ENCODE results near the gene HBG1.
A peak's percentile ranks its signal among the peaks of the same experiment; 100 is the strongest.

HBG1 gene

DNA sequence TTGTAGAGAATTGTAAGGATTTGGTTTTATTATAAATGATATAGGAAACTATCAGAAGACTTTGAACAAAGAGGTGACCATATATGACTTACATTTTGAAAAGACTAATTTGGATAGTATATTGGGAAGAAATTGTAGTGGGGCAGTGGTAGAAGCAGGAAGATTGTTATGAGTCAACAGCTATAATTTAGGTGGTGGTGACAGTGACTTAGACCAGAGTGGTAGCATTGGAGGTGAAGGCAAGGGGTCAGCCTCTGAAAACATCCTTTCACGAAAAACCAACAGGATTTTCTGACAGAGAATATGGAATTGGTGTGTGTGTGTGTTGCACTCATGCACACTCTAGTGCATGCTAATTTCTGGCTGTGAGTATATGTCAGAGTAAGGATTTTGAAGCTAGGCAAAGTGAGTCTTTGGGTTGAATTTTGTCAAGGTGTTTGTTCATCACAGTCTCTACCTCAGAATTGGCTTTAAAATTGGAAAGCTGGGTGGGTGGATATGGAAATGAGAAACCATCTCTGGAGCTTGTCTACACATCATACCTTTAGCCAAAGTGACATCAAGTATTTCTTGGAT is 28.2 kb upstream of the HBG1 start:
- no peak overlapping the region for H3K4me3 ChIP-seq (ENCODE audit: low read depth, low read length)
- no peak for TF ChIP-seq CTCF (IDR thresholded peaks at IDR 0.05; ENCODE audit: control insufficient read depth, extremely low read depth, insufficient read depth)
- DNase-seq (ENCODE audit: low read depth), result no peak

DNA sequence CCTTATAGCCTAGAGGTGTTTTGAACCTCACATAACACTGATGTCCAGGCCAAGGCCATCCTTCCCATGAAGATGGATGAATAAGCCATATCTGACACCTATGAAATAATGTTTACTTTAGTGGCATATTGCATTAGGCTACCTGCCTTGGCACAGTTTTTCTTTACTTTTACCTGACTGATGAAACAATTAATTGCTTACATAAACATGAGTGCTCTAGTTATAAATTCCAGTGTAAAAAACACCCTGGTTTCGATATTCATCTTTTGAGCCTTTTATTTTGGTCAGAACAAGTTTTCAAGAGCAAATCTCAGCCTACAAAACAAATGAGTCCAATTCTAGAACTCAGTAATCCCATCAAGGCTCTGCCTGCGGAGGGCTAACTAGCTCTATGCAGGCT is 27.0 kb upstream of the HBG1 start:
- no peak overlapping the region for H3K4me3 ChIP-seq (ENCODE audit: low read depth, low read length)
- no peak for TF ChIP-seq CTCF (IDR thresholded peaks at IDR 0.05; ENCODE audit: control insufficient read depth, extremely low read depth, insufficient read depth)
- peak; percentile 31 for DNase-seq (ENCODE audit: low read depth)

DNA sequence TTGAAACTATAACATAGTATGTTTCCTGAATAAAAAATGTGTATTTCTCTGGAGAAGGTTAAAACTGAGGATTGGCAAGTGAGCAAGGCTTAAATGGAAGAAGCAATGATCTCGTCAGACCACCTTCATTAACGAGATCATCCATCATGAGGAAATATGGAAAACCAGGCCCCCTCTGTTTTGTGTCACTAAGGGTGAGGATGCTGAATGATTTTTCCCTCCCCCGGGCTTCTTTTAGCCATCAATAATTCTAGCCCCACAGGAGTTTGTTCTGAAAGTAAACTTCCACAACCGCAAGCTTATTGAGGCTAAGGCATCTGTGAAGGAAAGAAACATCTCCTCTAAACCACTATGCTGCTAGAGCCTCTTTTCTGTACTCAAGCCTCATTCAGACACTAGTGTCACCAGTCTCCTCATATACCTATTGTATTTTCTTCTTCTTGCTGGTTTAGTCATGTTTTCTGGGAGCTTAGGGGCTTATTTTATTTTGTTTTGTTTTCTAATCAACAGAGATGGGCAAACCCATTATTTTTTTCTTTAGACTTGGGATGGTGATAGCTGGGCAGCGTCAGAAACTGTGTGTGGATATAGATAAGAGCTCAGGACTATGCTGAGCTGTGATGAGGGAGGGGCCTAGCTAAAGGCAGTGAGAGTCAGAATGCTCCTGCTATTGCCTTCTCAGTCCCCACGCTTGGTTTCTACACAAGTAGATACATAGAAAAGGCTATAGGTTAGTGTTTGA is 25.9 kb upstream of the HBG1 start:
- no peak for DNase-seq (ENCODE audit: low read depth)
- no peak overlapping the region for H3K4me3 ChIP-seq (ENCODE audit: low read depth, low read length)
- TF ChIP-seq CTCF (IDR thresholded peaks at IDR 0.05; ENCODE audit: control insufficient read depth, extremely low read depth, insufficient read depth), result no peak

DNA sequence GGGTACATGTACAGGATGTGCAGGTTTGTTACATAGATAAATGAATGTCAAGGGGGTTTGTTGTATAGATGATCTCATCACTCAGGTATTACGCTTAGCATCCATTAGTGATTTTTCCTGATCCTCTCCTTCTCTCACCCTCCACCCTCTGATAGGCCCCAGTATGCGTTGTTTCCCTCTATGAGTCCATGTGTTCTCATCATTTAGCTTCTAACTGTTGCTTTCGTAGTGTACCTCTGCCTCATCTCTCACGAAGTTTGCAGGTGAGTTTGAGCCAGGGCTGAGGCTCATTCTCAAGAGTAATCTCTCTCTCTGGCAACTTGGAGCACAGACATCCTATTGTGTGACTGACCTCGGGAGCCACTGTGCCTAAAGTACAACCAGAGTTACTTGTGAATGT is 24.7 kb upstream of the HBG1 start:
- no peak for DNase-seq (ENCODE audit: low read depth)

DNA sequence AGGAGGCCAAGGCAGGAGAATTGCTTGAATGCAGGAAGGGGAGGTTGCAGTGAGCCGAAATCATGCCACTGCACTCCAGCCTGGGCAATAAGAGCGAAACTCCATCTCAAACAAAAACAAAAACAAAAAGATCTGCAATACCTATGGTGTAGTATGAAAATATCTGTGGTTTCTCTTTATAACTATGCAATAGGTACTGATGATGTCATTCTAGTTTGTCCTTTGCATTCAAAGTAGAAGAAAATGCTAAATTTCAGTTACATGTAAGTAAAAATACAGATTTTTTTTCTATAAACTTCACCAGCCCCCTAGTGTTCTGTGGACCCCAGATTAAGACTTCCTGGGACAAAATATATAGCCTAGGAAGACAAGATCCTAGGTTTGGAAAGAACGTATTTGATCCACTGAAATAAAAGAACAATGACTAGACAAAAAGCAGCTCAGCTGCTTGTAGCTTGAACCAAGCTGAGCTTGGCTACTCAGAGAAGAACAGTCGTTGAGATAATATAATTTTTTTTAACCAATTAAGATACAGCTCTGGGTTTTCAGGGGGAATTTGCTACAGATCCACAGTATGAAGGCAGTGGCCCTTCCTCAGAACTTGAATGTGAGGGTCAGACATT is 22.8 kb upstream of the HBG1 start:
- no peak for TF ChIP-seq CTCF (IDR thresholded peaks at IDR 0.05; ENCODE audit: control insufficient read depth, extremely low read depth, insufficient read depth)
- no peak overlapping the region for H3K4me3 ChIP-seq (ENCODE audit: low read depth, low read length)
- DNase-seq (ENCODE audit: low read depth), result no peak

More for the DNA sequence above, 24.7 kb upstream of the HBG1 start:
- TF ChIP-seq CTCF (IDR thresholded peaks at IDR 0.05; ENCODE audit: control insufficient read depth, extremely low read depth, insufficient read depth), result no peak
- no peak overlapping the region for H3K4me3 ChIP-seq (ENCODE audit: low read depth, low read length)

DNA sequence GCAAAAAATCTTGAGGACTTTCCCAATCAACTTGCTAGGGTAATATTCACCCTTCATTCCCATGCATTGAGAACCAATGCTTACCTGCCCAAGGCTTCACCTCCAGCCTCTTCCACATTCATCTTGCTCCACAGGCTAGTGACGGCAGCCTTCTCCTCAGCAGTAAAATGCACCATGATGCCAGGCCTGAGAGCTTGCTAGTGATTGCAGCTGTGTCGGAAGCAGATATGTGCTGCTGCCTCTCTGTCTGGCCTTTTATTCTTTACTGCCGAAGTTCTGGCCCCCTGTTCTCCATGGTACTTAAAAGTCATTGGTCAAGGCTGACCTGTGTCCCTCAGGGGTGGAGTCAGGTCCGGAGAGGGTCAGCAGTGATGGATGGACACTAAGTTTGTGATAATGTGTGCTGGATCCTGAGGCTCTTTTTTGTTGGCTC is 20.1 kb upstream of the HBG1 start, which contains the start of gene HBE1:
Gene HBE1 (minus strand): TSS at position 231 of the 433 bp plus-strand sequence. CDS start 55 bp downstream, at position 176.
- TF ChIP-seq CTCF (IDR thresholded peaks at IDR 0.05; ENCODE audit: control insufficient read depth, extremely low read depth, insufficient read depth), result no peak
- no peak within 1 kb of the TSS for H3K4me3 ChIP-seq (ENCODE audit: low read depth, low read length)

More for the DNA sequence above, 20.1 kb upstream of the HBG1 start, which contains the start of gene HBE1:
- no peak for DNase-seq (ENCODE audit: low read depth)
